Stromal cell of bone marrow (primary cell): ENCODE data around the gene CCDC92B.
"Not testable (repeated sequence)": the region's sequence is repeated elsewhere in the genome, so short reads cannot be mapped to it uniquely, and the experiment has no call there.

Experiments
- DNase-seq: peaks from one replicate; pipeline ENCODE4 v3.0.0-alpha.2; 2012; ENCODE audit warnings: low read depth

CCDC92B gene

DNA sequence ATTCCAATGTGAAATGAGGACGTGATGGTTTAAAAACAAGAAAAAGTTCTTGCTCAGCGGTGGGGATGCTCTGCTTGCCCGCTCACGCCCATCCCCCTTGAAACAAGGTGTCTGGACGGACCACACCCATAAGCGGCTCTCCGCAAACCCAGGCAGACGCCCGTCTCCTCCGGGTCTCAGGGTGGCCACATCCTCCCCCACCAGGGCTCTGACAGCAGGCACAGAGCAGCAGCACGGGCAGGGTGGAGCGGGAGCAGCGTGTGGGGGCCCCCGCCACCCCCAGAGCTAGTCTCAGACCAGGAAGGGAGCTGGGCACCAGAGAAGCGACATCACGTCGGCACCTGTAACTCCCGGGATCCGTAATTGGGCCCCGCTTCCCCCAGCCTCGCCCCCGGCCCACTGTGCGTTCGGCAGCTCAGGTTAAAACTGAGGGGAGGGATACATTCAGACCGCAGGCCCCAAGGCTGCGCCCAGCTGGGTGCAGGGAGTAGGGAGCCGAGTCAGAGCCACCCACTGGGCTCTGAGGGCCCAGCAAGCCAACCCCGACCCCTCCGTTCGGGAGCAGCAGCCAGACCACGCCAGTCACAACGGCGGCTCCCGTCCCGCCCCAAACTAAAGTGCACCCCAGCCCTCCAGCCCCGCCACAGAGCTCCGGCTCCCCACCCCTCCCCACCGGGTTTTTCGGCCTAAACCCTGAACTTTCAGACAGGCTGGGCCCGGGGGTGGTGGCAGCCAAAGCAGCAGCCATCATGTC is 59.9 kb downstream of the CCDC92B start:
- DNase-seq, result no peak

DNA sequence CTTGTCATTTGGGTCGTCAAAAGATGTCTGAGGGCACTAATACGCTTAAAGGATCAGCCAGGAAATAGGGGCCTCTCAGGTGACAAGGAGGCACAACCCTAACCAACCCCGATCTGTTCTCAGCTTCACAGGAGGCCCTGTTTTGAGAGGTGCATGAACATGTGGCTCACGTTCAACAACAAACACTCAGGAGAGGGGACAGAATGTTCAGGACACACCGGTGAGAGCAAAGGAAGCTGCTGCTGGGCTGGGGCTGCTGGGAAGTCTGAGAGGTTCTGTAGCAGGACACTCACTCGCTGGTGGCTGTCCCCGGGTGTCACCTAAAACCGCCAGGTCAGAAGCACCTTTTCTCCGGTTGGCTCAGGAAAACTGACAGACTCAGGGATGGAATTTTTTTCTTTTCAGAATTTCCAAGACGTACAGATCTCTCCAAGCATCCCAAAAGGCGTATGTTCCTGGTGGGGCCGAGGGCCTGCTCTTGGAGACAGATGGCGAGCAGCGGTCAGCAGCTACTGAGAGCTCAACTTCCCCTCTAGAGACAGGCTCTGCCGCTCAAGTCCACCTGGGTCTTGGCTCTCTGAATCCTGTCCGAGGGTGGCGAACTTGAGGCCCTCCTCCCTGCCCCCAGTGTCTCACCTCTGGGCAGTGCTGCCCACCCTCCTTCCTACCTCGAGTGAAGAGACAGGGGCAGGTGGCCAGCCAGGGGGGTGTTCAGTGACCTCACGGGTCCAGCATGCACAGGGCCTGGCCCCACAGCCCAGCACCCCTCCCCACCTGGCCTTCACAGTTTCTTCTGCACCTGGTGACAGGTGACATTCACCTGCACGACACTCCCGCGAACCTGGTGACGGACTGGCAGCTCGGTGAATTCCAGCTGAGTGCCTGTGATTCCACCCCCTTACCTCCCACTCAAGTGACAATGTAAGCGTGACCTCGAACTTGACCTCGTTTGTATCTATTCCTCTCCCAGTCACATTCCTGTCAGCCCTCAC is 60.8 kb downstream of the CCDC92B start:
- no peak for DNase-seq

DNA sequence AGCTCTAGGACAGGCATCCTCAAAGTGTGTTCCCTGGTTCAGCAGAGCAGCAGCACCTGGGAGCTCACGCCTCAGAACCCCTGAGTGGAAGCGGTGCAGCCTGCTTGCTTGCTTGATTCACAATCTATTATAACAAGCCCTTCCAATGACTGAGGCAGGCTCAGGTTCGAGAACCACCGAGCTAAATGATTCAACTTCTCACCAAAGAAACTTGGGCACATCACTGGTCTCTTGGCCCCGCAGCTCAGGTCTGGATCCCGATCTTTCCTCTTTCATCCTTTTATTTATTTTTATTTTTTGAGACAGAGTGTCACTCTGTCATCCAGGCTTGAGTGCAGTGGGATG is 62.4 kb downstream of the CCDC92B start:
- no peak for DNase-seq

DNA sequence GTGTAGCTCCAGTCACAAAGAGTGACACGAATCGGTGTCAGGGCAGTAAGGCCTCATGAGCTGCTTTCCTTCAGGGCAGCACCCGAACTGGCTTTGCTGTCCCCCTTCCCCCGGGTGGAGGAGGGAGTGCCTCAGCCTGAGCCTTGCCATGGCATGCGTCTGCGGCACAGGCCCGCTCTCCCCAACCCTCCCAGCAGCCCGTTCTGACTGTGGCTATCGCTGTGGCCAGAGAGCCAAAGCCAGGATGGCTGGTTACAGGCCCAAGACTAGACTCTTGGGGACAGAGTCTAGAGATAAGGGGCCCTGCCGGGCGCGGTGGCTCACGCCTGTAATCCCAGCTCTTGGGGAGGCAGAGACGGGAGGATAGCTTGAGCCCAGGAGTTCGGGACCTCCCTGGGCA is 63.8 kb downstream of the CCDC92B start:
- DNase-seq, result no peak

DNA sequence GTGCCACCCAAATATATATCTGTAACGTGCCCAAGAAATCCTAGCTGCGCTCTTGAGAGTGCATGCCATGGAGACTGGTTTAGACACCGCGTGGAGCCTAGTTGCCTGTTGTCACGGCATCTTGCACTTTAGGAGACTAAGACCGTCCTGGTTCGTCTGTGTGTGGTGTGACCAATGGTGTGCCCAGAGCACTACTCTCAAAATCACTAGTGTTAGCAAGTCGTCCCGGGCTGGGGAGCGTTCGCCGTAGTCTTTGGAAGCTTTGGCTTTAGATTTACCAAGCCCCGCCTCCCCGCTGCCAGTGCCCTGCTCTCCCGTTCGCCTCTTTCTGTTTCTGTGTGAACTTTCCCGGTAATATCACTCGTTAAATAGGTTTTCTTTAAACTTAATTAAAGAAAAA is 64.9 kb downstream of the CCDC92B start:
- DNase-seq, result no peak

DNA sequence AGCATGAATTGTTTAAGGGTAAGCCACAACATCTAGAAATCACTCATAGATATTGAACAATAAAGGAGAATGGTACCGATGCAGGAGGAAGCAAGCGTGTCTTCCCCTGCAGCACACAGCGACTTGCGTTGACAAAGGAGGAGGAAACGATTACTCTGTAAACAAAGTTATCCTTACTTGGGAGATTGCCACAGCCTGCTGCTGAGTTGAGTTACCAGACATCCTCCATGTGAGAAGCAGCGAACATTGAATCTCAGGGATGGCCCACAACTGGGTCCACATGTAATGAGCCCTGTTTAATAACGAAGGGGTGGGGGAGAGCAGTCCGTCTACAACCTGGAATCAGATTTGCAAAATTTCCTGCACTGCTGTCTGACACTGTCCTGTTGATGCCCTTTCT is 65.5 kb downstream of the CCDC92B start:
- DNase-seq, result no peak

DNA sequence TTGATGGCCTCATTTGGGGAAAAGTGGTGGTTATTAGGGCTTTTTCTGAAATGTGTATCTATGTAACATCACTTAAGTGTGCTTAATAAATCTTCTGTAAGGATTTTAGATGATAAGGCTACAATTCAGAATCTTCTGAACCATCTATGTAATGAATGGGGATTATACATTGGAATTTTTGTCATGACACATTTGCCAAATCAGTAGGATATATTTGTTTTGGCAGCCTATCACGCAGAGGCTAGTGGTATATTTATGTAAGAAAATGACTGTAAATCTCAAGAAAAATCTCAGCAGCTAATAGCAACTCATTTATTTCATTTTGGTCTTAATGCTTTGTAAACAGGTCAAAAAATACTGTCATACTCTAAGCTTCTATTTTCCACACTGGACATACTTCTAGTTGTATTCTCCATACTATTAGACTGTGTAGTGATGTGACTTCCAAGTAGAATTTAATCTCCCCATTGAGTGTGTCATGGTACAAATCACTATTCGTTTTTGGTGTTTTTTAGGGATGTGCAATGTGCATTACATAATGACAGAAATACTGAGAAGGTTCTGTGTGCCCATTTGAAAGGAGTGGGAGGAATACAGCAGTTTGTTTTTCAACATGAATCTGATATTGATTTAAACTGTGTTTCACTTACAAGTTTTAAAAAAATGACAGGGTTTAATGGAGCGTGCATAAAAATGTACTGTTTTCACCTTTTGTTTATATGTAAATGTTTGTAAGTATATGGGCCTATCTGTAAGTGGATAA is 67.1 kb downstream of the CCDC92B start:
- DNase-seq, result no peak

DNA sequence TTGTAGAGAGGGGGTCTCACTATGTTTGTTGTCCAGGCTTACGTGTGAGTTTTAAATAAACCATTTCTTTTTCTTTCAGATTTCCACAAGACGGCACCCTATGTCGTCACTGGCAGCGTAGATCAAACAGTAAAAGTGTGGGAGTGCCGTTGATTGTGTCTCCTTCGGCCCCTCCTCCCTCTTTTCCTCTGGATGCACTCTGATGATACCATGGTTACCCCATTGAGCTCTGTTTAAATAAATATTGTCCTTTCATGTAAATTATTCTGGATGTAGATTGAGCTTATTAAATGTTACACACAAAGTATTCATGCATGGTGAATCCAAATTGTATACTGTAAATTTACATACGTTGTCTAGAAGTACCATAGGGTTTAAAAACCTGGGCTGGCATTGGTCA is 67.8 kb downstream of the CCDC92B start:
- DNase-seq, result no peak

DNA sequence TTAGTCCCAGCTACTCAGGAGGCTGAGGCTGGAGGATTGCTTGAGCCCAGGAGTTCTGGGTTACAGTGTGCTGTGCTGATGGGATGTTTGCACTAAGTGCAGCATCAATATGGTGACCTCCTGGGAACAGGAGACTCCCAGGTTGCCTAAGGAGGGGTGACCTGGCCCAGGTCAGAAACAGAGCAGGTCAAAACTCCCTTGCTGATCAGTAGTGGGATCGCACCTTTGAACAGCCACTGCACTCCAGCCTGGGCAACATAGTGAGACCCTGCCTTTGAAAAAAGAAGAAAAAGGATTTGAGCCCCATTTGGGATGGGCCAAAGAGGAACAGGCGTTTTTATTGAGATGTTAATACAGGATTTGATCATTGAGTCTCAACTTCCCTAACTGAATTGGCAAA is 68.5 kb downstream of the CCDC92B start:
- DNase-seq, result no peak

DNA sequence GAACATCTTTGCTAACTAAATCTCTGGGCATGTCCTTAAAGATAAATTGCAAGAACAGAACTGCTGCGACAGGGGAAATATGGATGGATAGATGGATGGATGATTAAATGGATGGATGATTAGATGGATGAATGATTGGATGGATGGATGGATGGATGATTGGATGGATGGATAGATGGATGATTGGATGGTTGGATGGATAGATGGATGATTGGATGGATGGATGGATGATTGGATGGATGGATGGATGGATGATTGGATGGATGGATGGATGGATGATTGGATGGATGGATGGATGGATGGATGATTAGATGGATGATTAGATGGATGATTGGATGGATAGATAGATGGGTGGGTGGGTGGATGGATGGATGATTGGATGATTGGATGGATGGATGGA is 70.2 kb downstream of the CCDC92B start:
- DNase-seq, result not testable (repeated sequence)
